ENCODE data around the gene HRH2. TPM values are rescaled to one million over a fixed set of nuclear protein-coding genes. Genes with fewer than 3 reads are reported as not detected.

Gene HRH2
- total RNA-seq, 4 donors from 2014 or later, result 0.44 to 2.3 (median 1.4) TPM

DNA sequence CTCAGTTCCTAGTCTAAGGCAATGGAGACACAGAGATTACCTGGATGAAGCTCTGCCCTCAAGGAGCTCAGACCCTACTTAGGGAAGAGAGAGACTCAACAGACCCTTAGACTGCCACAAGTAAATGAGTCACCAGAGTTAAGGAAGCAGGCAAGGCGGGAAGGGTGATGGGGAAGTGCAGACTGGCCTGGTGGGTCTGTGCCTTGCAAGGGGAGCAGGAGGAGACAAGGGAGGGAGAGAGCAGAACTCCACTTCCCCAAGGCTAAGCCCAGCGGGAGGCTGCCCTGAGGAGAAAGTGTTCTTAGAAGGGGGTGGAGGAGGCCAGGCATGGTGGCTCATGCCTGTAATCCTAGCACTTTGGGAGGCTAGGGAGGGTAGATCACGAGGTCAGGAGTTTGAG lies 83.7 kb downstream of the HRH2 start:
- Histone ChIP-seq H3K27me3 (no peaks in the 10 kb centered on the region), H3K4me3 (replicated peaks in 1 of 3) (no peak overlapping the region), H3K36me3 (no peaks in the 10 kb centered on the region), H3K4me1 (no peaks in the 10 kb centered on the region), H3K27ac (no peak overlapping the region), H3K9me3 (no peaks in the 10 kb centered on the region)
- WGBS, 2 donors, result 53 to 58% methylated on average over 3 of the region's 3 CpGs
- DNase-seq, result no peak
- no peak for TF ChIP-seq POLR2A (IDR thresholded peaks at IDR 0.05)
- TF ChIP-seq, protein P1, sequence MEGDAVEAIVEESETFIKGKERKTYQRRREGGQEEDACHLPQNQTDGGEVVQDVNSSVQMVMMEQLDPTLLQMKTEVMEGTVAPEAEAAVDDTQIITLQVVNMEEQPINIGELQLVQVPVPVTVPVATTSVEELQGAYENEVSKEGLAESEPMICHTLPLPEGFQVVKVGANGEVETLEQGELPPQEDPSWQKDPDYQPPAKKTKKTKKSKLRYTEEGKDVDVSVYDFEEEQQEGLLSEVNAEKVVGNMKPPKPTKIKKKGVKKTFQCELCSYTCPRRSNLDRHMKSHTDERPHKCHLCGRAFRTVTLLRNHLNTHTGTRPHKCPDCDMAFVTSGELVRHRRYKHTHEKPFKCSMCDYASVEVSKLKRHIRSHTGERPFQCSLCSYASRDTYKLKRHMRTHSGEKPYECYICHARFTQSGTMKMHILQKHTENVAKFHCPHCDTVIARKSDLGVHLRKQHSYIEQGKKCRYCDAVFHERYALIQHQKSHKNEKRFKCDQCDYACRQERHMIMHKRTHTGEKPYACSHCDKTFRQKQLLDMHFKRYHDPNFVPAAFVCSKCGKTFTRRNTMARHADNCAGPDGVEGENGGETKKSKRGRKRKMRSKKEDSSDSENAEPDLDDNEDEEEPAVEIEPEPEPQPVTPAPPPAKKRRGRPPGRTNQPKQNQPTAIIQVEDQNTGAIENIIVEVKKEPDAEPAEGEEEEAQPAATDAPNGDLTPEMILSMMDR (IDR thresholded peaks at IDR 0.05), result no peak
- intact Hi-C loops (cut with DNase I), result no loop called here

DNA sequence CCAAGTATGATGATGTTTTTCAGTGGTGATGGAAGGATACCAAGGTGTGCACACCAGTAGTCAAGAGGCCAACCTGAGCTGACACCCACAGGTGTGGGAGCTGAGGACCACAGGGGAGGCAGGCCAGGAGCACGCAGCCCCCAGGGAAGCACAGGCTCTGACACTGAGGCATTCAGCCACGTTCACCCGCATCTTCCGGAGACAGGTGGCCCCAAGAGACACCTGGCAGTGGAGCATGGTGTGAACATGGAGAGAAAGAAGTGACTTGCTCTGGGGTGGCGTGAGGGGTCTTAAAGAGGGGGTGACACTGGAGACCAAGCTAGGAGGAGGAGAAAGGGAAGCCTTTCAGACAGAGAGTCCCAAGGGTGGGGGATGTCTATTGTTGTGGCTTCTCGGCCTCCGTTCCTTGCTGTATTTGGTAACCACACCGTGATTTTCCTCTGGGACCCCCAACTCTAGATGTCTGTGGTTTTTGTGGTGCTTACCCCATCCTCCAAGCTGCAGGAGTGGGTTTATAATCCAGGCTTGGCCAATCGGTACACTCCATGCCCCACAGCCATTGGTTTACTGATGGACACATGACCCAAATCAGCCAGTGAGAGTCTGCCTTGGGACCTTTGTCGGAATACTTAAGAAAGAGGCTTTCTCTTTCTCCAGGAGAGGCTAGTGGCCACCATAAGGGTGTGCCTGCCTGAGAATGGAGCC lies 84.6 kb downstream of the HRH2 start:
- DNase-seq, result no peak
- WGBS, 2 donors, result 70 to 77% methylated on average over 10 of the region's 10 CpGs
- TF ChIP-seq POLR2A (IDR thresholded peaks at IDR 0.05), result no peak
- TF ChIP-seq, protein P1 (IDR thresholded peaks at IDR 0.05), result no peak
- no peaks in the 10 kb centered on the region for H3K27me3 ChIP-seq
- H3K27ac ChIP-seq, result no peak overlapping the region
- intact Hi-C loops (cut with DNase I), result no loop called here
- H3K36me3 ChIP-seq, result no peaks in the 10 kb centered on the region
- no peak overlapping the region for H3K4me3 ChIP-seq (replicated peaks in 1 of 3)
- no peaks in the 10 kb centered on the region for H3K9me3 ChIP-seq
- H3K4me1 ChIP-seq, result no peaks in the 10 kb centered on the region

DNA sequence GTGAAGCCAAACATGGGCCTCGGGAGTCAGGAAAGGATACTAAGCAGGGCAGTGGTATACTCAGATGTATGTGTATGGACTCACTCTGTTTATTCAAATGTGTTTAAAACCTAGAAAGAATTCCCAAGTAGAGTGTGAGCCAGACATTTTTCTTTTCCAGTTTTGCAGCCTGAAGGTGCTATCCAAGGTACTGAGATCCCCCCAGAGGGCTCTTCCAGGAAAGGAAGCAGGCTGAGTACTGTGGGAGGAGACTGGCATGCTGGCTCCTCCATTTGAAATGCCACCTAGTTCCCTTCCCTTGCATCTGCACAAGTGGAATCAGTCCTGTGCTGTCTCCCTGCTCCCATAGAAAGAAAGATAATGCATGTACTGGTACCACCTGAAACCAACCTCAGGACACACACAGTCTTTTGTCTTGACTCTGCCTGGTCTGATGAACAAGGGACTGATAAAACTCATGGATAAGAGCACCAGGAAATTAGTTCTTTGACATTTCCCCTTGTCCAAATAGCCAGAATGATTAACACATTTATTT lies 85.9 kb downstream of the HRH2 start:
- intact Hi-C loops (cut with DNase I), result no loop called here
- DNase-seq, result no peak
- no peak overlapping the region for H3K4me3 ChIP-seq (replicated peaks in 1 of 3)

DNA sequence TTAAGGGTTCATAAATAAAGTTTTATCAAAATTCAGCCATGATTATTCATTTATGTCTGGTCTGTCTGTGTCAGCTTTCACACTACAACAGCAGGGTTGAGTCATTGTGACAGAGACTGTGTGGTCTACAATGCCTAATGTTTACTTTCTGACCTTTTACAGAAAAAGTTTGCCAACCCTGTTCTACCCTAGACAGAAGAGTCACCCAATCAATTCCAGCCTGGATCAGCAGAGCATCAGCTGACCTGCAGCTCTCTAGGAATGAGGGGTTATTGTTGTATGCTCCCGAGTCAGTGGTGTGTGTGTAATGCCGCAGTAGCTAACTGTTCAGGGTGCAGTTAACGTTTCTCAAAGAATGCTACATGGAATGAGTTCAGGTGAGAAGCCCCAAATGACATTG lies 87.3 kb downstream of the HRH2 start:
- 59 to 70% methylated on average over 3 of the region's 3 CpGs for WGBS, 2 donors
- H3K4me3 ChIP-seq (replicated peaks in 1 of 3), result no peak overlapping the region
- no peaks in the 10 kb centered on the region for H3K36me3 ChIP-seq
- H3K27ac ChIP-seq, result no peak overlapping the region
- DNase-seq, result no peak
- no peaks in the 10 kb centered on the region for H3K9me3 ChIP-seq
- intact Hi-C loops (cut with DNase I), result no loop called here
- H3K27me3 ChIP-seq, result no peaks in the 10 kb centered on the region
- no peaks in the 10 kb centered on the region for H3K4me1 ChIP-seq
- TF ChIP-seq POLR2A (IDR thresholded peaks at IDR 0.05), result no peak
- TF ChIP-seq, protein P1 (IDR thresholded peaks at IDR 0.05), result no peak

More for the DNA sequence above, 85.9 kb downstream of the HRH2 start:
- WGBS, 2 donors, result 56 to 75% methylated on average over 1 of the region's 1 CpG
- Histone ChIP-seq H3K27ac (no peak overlapping the region), H3K36me3 (no peaks in the 10 kb centered on the region), H3K27me3 (no peaks in the 10 kb centered on the region), H3K9me3 (no peaks in the 10 kb centered on the region), H3K4me1 (no peaks in the 10 kb centered on the region)
- TF ChIP-seq, protein P1 (IDR thresholded peaks at IDR 0.05), result no peak
- TF ChIP-seq POLR2A (IDR thresholded peaks at IDR 0.05), result no peak

DNA sequence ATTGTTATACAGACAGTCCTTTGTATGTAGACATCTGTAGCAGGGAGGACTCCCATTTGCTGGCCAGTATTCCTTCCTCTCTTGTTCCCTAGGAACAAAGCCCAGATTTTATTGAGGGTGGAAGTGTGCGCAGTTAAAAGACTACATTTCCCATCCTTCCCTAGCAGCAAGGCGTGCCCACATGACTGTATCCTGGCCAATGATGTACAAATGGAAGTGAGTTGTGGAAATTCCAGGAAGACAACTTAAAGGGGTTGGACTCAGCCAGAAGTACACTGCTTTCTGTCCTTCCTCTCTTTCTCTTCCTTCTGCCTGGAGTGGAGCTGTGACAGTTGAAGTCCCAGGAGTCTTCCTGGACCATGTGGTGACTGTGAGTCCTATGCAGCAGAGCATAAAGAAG lies 89.0 kb downstream of the HRH2 start:
- Histone ChIP-seq H3K36me3 (no peaks in the 10 kb centered on the region), H3K9me3 (no peaks in the 10 kb centered on the region), H3K27me3 (no peaks in the 10 kb centered on the region), H3K4me3 (replicated peaks in 1 of 3) (no peak overlapping the region), H3K4me1 (no peaks in the 10 kb centered on the region), H3K27ac (no peak overlapping the region)
- intact Hi-C loops (cut with DNase I), result no loop called here
- no peak for DNase-seq
- TF ChIP-seq POLR2A (IDR thresholded peaks at IDR 0.05), result no peak
- TF ChIP-seq, protein P1 (IDR thresholded peaks at IDR 0.05), result no peak
- WGBS, 2 donors, result 15 to 40% methylated on average over 2 of the region's 2 CpGs
